Caco-2 (cell line): ENCODE data around the gene NATD1. TPM values are rescaled to one million over a fixed set of nuclear protein-coding genes. Genes with fewer than 3 reads are reported as not detected.
A peak's percentile ranks its signal among the peaks of the same experiment; 100 is the strongest.

Experiments
- BruUV-seq: library from RNA; stranded (reverse); fragments of 400-500 nt; replicated peaks from 2 replicates; lab custom pipeline; 2021; lab: Mats Ljungman, UMichigan
- CTCF ChIA-PET: fragments of 300-600 bp; sonication (Branson Sonifier 250); formaldehyde crosslinking; loops from one replicate; lab custom pipeline; 2022; ENCODE audit warnings: antibody characterized with exemption; lab: Charles Lee
- POLR2A ChIA-PET: fragments of 300-600 bp; sonication (Branson Sonifier 250); formaldehyde crosslinking; loops from one replicate; lab custom pipeline; 2022; ENCODE audit warnings: antibody characterized with exemption; lab: Charles Lee
- DNase-seq, 2 experiments: peaks; one replicate each; pipeline versions ENCODE4 v3.0.0 to v3.0.0-alpha.2; 2020 to 2022
- H3K27me3 ChIP-seq: replicated peaks from 2 replicates; pipeline ENCODE4 v1.6.0; 2011; ENCODE audit warnings: low read length; ENCODE audit not compliant: control insufficient read depth, insufficient read depth
- H3K36me3 ChIP-seq: 2 replicates; pipeline ENCODE4 v1.5.1; 2011; ENCODE audit warnings: low read length; ENCODE audit not compliant: control insufficient read depth, insufficient read depth
- H3K4me1 ChIP-seq: fragments of 250-450 bp; sonication (Bioruptor Pico); 2 replicates; pipeline ENCODE4 v1.5.1; 2020; ENCODE audit warnings: mild to moderate bottlenecking
- H3K4me3 ChIP-seq: 2 replicates; pipeline ENCODE4 v1.5.1; 2011; ENCODE audit warnings: low read depth, mild to moderate bottlenecking, control low read depth, low read length
- H3K9me3 ChIP-seq: fragments of 250-450 bp; sonication (Bioruptor Pico); 2 replicates; pipeline ENCODE4 v1.5.1; 2020; ENCODE audit warnings: mild to moderate bottlenecking, moderate library complexity
- H3K27ac Mint-ChIP-seq: one replicate; pipeline ENCODE4 v1.8.0; 2022; ENCODE audit warnings: mixed read lengths; ENCODE audit not compliant: unreplicated experiment
- H3K27me3 Mint-ChIP-seq: one replicate; pipeline ENCODE4 v1.8.0; 2022; ENCODE audit warnings: mixed read lengths; ENCODE audit not compliant: insufficient read depth, unreplicated experiment
- H3K36me3 Mint-ChIP-seq: one replicate; pipeline ENCODE4 v1.8.0; 2022; ENCODE audit warnings: mild to moderate bottlenecking, mixed read lengths; ENCODE audit not compliant: insufficient read depth, unreplicated experiment
- H3K4me1 Mint-ChIP-seq: one replicate; pipeline ENCODE4 v1.8.0; 2022; ENCODE audit warnings: low read depth, mixed read lengths; ENCODE audit not compliant: unreplicated experiment
- H3K4me3 Mint-ChIP-seq: one replicate; pipeline ENCODE4 v1.8.0; 2022; ENCODE audit warnings: mild to moderate bottlenecking, moderate library complexity, mixed read lengths; ENCODE audit not compliant: unreplicated experiment
- H3K9me3 Mint-ChIP-seq: one replicate; pipeline ENCODE4 v1.8.0; 2022; ENCODE audit warnings: mixed read lengths; ENCODE audit not compliant: unreplicated experiment
- CTCF ChIP-seq, 2 experiments: fragments of 200-600 bp in 1 of 2; IDR thresholded peaks; 1 replicate in 1 of 2; 2 replicates in 1 of 2; pipeline versions ENCODE4 v1.5.1 to v1.8.0; 2011 to 2022; ENCODE audit warnings: antibody characterized with exemption in 1 of 2, control low read depth in 1 of 2, inconsistent platforms in 1 of 2, low read depth in 1 of 2, low read length in 1 of 2, mild to moderate bottlenecking in 1 of 2, moderate library complexity in 1 of 2; ENCODE audit not compliant: insufficient read depth in 1 of 2, severe bottlenecking in 1 of 2, unreplicated experiment in 1 of 2
- intact Hi-C: fragments of 100-400 bp; cut with micrococcal nuclease; formaldehyde crosslinking; loops from one replicate; pipeline ENCODE4 v1.10.0; 2022; ENCODE audit not compliant: unreplicated experiment
- total RNA-seq: library from RNA; stranded (reverse); gene quantifications from 2 replicates; pipeline ENCODE4 v1.2.3, GENCODE V29; 2022

NATD1 gene
- total RNA-seq, 1 experiment from 2014 or later: 18.4 TPM

GRCh38 chr17:21212826-21213637 is 40.2 kb downstream of the NATD1 start:
- TSS peak; percentile 43 for BruUV-seq
- ChIA-PET CTCF (interaction anchor here (0.9 to 1.5 kb wide), 4 partner anchors 18 to 113 kb away, joined by 3 to 8 read pairs (median 6); no protein-coding TSS in a partner anchor), POLR2A (interaction anchor here (0.7 to 1.9 kb wide), 4 partner anchors 18 to 170 kb away, joined by 3 to 9 read pairs (median 4); partner anchors contain the start of gene USP22)
- no peaks in the 10 kb centered on the region for H3K27me3 ChIP-seq
- no peaks in the 10 kb centered on the region for H3K9me3 Mint-ChIP-seq
- H3K4me3 Mint-ChIP-seq: peak overlapping the region; percentile 96
- peaks cover 29% of the 10 kb centered on the region for H3K4me1 Mint-ChIP-seq
- peaks cover 1% of the 10 kb centered on the region for H3K36me3 ChIP-seq
- H3K27ac Mint-ChIP-seq: peak overlapping the region; percentile 98
- no peaks in the 10 kb centered on the region for H3K9me3 ChIP-seq
- no peak for DNase-seq
- no peak for TF ChIP-seq CTCF (IDR thresholded peaks at IDR 0.05; ENCODE audit: insufficient read depth in 1 of 2, low read depth in 1 of 2, low read length in 1 of 2, severe bottlenecking in 1 of 2, unreplicated experiment in 1 of 2)
- peak overlapping the region; percentile 89 for H3K4me3 ChIP-seq
- intact Hi-C loops: no loop called here
- H3K4me1 ChIP-seq: peaks cover 21% of the 10 kb centered on the region; the same call in 1 of the 2 replicates
- no peaks in the 10 kb centered on the region for H3K27me3 Mint-ChIP-seq
- peaks cover 32% of the 10 kb centered on the region for H3K36me3 Mint-ChIP-seq

- Histone ChIP-seq H3K4me3 (no peak overlapping the region), H3K27me3 (no peaks in the 10 kb centered on the region), H3K4me1 (peaks cover 16% of the 10 kb centered on the region; the same call in 1 of the 2 replicates), H3K9me3 (no peaks in the 10 kb centered on the region), H3K36me3 (peaks cover 1% of the 10 kb centered on the region)
- no peaks in the 10 kb centered on the region for H3K27me3 Mint-ChIP-seq
- no peak for TF ChIP-seq CTCF (IDR thresholded peaks at IDR 0.05; ENCODE audit: insufficient read depth in 1 of 2, low read depth in 1 of 2, low read length in 1 of 2, severe bottlenecking in 1 of 2, unreplicated experiment in 1 of 2)
- no peaks in the 10 kb centered on the region for H3K9me3 Mint-ChIP-seq
- H3K27ac Mint-ChIP-seq: no peak overlapping the region
- no TSS peak for BruUV-seq
- H3K36me3 Mint-ChIP-seq: peaks cover 38% of the 10 kb centered on the region
- H3K4me1 Mint-ChIP-seq: peaks cover 20% of the 10 kb centered on the region
- ChIA-PET CTCF (interaction anchor here (1.1 kb wide), 1 partner anchor 28 kb away, joined by 3 read pairs; no protein-coding TSS in a partner anchor), POLR2A (interaction anchor here (0.7 kb wide), 1 partner anchor 168 kb away, joined by 3 read pairs; no protein-coding TSS in a partner anchor)
- peak overlapping the region; percentile 96 for H3K4me3 Mint-ChIP-seq
- intact Hi-C loops: no loop called here
- DNase-seq: no peak
Measured at GRCh38 chr17:21211825-21212479, 41.3 kb downstream of the NATD1 start.

GRCh38 chr17:21210411-21211076 is 42.7 kb downstream of the NATD1 start:
- peaks cover 1% of the 10 kb centered on the region for H3K36me3 ChIP-seq
- H3K4me3 ChIP-seq: no peak overlapping the region
- H3K4me1 ChIP-seq: peaks cover 9% of the 10 kb centered on the region; the same call in 1 of the 2 replicates
- intact Hi-C loops: no loop called here
- H3K27me3 ChIP-seq: no peaks in the 10 kb centered on the region
- no peak for TF ChIP-seq CTCF (IDR thresholded peaks at IDR 0.05; ENCODE audit: insufficient read depth in 1 of 2, low read depth in 1 of 2, low read length in 1 of 2, severe bottlenecking in 1 of 2, unreplicated experiment in 1 of 2)
- Mint-ChIP-seq H3K4me3 (no peak overlapping the region), H3K4me1 (peaks cover 17% of the 10 kb centered on the region), H3K27ac (no peak overlapping the region), H3K9me3 (no peaks in the 10 kb centered on the region), H3K36me3 (peaks cover 44% of the 10 kb centered on the region), H3K27me3 (no peaks in the 10 kb centered on the region)
- DNase-seq: no peak
- ChIA-PET CTCF (no interaction called here), POLR2A (interaction anchor here (1.1 kb wide), 1 partner anchor 14 kb away, joined by 3 read pairs; no protein-coding TSS in a partner anchor)
- H3K9me3 ChIP-seq: no peaks in the 10 kb centered on the region
- no TSS peak for BruUV-seq
